DOHH2 (cell line): Measurements from ENCODE around the gene TMEM132A.

Source experiments
- EZH2phosphoT487 ChIP-seq: fragments of 200-600 bp; sonication (generic); IDR thresholded peaks from 2 replicates; pipeline ENCODE4 v1.6.1; 2017; ENCODE audit warnings: borderline replicate concordance, mild to moderate bottlenecking, antibody characterized with exemption, low read length, moderate library complexity, mixed read lengths
- TF ChIP-seq, protein P1 (sequence below): fragments of 200-600 bp; sonication (generic); IDR thresholded peaks from one replicate; pipeline ENCODE4 v1.5.1; 2014; ENCODE audit warnings: antibody characterized with exemption, mild to moderate bottlenecking, low read depth, low read length; ENCODE audit not compliant: poor library complexity, severe bottlenecking

DNA sequence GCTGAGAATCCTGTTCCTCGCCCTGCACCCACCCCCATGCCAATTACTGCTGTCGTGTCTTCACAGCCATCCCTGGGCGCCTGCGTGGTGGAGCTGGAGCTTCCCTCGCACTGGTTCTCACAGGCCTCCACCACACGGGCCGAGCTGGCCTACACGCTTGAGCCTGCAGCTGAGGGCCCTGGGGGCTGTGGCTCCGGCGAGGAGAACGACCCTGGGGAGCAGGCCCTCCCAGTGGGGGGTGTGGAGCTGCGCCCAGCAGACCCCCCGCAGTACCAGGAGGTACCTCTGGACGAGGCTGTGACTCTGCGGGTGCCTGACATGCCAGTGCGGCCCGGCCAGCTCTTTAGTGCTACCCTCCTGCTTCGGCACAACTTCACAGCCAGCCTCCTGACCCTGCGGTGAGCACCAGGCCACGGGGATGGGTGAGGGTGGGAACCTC, 4.3 kb downstream of the TMEM132A start:
- TF ChIP-seq EZH2phosphoT487: no peak
- TF ChIP-seq, protein P1, sequence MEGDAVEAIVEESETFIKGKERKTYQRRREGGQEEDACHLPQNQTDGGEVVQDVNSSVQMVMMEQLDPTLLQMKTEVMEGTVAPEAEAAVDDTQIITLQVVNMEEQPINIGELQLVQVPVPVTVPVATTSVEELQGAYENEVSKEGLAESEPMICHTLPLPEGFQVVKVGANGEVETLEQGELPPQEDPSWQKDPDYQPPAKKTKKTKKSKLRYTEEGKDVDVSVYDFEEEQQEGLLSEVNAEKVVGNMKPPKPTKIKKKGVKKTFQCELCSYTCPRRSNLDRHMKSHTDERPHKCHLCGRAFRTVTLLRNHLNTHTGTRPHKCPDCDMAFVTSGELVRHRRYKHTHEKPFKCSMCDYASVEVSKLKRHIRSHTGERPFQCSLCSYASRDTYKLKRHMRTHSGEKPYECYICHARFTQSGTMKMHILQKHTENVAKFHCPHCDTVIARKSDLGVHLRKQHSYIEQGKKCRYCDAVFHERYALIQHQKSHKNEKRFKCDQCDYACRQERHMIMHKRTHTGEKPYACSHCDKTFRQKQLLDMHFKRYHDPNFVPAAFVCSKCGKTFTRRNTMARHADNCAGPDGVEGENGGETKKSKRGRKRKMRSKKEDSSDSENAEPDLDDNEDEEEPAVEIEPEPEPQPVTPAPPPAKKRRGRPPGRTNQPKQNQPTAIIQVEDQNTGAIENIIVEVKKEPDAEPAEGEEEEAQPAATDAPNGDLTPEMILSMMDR: no peak
